Esophagus squamous epithelium (tissue), 4 donors: Measurements from ENCODE around the gene STRADB.

Experiments used
- CTCF ChIP-seq, 6 experiments: fragments of 450-650 bp in 4 of 6; fragments of 200-600 bp in 2 of 6; sonication (generic) in 2 of 6; IDR thresholded peaks; one replicate each; pipeline ENCODE4 v1.5.1; 2016 to 2019; ENCODE audit warnings: antibody characterized with exemption in 6 of 6, mild to moderate bottlenecking in 4 of 6, moderate library complexity in 4 of 6
- POLR2A ChIP-seq, 4 donors: fragments of 450-650 bp; IDR thresholded peaks; one replicate each; pipeline ENCODE4 v1.6.1; 2017; ENCODE audit warnings: antibody characterized with exemption in 4 of 4, mild to moderate bottlenecking in 4 of 4, moderate library complexity in 3 of 4

- TF ChIP-seq POLR2A (IDR thresholded peaks at IDR 0.05) (no peak), CTCF (IDR thresholded peaks at IDR 0.05) (no peak)
Observed at GRCh38 chr2:201496785-201497184, 45.2 kb downstream of the STRADB start.
